ENCODE results near the gene CRIP3.

CRIP3 gene

DNA sequence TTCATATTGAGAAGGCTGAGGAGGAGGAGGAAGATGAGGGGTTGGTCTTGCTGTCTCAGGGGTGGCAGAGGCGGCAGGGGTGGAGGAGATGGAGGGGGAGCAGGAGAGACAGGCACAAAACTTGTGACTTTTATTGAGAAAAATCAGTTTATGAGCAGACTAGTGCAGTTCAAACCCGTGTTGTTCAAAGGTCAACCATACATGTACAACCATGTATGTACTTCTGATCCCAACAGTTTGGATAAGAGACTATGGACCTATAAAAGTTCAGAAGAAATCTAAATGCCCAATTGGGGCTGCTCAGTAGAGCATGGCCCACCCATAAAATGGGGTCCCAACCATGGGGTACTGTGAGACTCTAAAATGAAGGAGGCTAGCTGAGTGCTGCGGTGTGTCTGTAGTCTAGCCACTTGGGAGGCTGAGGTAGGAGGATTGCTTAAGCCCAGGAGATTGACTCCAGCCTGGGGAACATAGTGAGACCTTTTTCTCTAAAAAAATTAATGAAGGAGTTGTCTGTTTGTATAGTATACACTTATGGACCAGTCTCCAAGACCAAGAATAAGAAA lies 18.2 kb downstream of the CRIP3 start:
- intact Hi-C loops (cut with micrococcal nuclease), result no loop called here
- H3K27me3 Mint-ChIP-seq, result peaks cover 27% of the 10 kb centered on the region
- H3K27ac Mint-ChIP-seq, result no peak overlapping the region
- no peaks in the 10 kb centered on the region for H3K9me3 Mint-ChIP-seq
- no peak overlapping the region for H3K4me3 Mint-ChIP-seq
- H3K4me1 Mint-ChIP-seq (ENCODE audit: low read depth), result no peaks in the 10 kb centered on the region
- H3K36me3 Mint-ChIP-seq (ENCODE audit: low read depth), result no peaks in the 10 kb centered on the region

DNA sequence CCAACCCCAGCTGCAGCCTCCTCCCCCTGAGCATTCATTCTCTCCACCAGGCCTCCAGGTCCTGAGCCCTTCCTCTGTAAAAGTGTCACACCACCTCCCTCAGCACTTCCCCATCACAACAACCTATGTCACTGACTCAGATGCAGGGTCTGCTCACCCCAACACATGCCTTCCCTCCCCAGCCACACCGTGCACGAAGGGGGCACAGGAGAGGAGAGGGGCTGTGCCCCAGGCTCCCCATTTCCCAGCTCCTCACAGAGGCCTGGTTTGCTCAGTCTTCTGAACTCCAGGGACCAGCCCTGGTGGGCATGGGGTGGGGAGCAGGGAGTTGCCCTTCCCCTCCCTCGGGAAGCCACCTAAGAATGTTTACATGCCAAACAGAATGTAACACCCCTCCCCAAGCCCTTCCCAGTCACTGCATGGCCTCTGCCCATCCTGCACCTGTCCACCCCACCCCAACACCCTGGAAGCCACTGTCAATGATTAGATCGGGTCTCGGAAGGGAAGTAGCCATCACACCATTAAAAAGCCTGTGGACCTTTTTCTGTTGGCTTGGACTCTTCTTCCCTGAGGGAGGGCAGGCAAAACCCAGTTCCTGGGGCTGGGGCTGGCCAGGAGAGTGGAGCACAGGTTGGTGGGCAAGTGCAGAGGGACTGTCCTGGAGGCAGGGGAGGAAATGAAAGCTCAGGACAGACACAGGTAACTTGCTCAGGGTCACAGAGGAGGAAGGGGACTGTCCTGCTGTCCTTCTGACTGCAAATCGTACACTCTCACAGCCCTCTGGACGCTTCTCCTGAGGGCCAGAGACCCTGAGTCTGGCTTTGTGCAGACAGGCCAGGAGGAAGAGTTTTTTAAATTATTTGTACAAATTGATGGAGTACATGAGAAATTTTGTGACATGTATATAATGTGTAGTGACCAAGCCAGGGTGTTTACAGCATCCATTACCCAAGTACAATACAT lies 20.6 kb downstream of the CRIP3 start:
- H3K27me3 Mint-ChIP-seq, result peaks cover 43% of the 10 kb centered on the region
- H3K4me3 Mint-ChIP-seq, result no peak overlapping the region
- intact Hi-C loops (cut with micrococcal nuclease), result no loop called here
- no peaks in the 10 kb centered on the region for H3K9me3 Mint-ChIP-seq
- H3K27ac Mint-ChIP-seq, result no peak overlapping the region
- H3K36me3 Mint-ChIP-seq (ENCODE audit: low read depth), result no peaks in the 10 kb centered on the region
- no peaks in the 10 kb centered on the region for H3K4me1 Mint-ChIP-seq (ENCODE audit: low read depth)

DNA sequence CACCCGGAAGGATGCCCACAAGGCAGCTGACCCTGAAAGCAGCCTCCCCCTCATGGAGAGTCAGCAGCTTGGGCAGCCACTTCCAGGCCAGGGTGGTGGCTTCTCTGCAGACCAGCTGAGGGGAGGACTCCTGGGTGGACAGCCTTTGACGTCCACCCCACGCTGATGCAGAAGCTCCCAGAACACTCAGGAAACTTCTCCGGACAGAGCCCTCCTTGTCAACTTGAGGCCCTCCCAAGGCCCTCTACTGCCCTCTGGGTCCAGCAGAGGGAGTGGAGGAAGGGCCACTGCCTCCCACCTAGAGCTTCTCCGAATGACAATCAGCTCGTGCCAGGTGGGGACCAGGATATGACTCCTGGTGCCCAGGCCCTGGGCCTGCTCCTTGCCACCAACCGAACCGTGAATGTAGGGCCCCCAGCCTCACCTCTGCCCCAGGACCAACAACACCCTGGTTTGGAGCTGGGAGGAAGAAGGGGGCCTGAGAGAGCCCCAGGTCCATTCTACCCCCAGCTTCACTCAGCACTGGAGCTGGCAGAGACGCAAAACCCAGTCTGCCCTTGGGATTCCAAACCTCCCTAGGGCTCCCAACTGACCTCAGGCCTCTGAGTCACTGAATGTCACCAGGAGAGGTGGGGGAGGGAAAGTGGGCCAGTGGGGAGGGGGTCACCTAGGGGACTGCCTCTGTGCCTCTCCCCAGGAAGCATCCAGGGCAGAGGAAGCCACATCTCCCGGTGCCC lies 21.5 kb downstream of the CRIP3 start:
- Mint-ChIP-seq H3K4me3 (no peak overlapping the region), H3K27ac (no peak overlapping the region), H3K36me3 (ENCODE audit: low read depth) (no peaks in the 10 kb centered on the region), H3K4me1 (ENCODE audit: low read depth) (peaks cover 5% of the 10 kb centered on the region), H3K9me3 (no peaks in the 10 kb centered on the region), H3K27me3 (peaks cover 48% of the 10 kb centered on the region)
- intact Hi-C loops (cut with micrococcal nuclease), result no loop called here

DNA sequence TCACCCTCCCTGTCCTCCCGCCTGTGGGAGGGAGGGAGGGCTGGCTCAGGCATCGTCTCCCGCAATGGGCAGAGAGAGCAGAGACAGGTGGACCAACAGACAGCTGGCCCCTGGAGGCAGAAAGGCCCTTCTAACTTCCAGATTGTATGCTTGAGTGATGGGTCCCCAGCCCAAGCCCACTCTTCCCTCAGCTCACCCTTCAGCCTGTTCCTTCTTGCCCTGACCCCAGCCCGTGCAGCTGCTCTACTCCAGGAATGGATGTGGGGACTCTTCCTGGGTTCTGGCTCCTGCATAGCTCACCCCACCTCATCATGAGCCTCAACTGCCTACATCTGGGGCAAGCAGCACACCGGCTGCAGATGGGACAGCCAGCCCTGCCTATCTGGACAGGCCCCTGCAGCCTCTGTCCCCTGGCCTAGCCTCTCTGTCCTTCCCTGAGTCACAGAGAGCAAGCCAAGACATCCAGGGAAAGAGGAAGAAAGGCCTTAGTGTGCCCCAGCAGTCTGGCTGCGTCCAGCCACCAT lies 22.1 kb downstream of the CRIP3 start:
- intact Hi-C loops (cut with micrococcal nuclease), result no loop called here
- peaks cover 54% of the 10 kb centered on the region for H3K27me3 Mint-ChIP-seq
- no peak overlapping the region for H3K27ac Mint-ChIP-seq
- H3K36me3 Mint-ChIP-seq (ENCODE audit: low read depth), result no peaks in the 10 kb centered on the region
- H3K4me1 Mint-ChIP-seq (ENCODE audit: low read depth), result peaks cover 5% of the 10 kb centered on the region
- H3K9me3 Mint-ChIP-seq, result no peaks in the 10 kb centered on the region
- H3K4me3 Mint-ChIP-seq, result no peak overlapping the region

DNA sequence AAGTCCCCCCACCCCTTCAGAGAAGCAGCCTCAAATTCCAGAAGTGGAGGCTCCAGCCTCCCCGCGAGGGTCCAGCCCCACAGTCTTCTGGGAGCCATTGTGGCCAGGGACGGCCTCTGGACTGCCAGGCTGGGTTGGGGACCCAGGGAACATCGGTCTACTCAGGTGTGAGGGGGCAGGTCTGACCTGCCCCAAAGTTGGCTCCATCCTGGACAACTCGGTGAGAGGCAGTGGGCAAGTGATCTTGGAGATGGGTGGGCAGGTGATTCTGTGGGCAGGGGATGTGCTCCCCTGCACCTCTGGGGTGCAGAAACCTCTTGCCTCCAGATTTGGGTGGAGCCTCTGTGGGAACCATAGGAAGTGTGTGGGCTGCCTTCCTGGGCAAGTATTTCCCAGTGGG lies 22.8 kb downstream of the CRIP3 start:
- H3K27ac Mint-ChIP-seq, result no peak overlapping the region
- H3K4me3 Mint-ChIP-seq, result no peak overlapping the region
- no peaks in the 10 kb centered on the region for H3K36me3 Mint-ChIP-seq (ENCODE audit: low read depth)
- H3K27me3 Mint-ChIP-seq, result peaks cover 60% of the 10 kb centered on the region
- no peaks in the 10 kb centered on the region for H3K9me3 Mint-ChIP-seq
- intact Hi-C loops (cut with micrococcal nuclease), result no loop called here
- peaks cover 5% of the 10 kb centered on the region for H3K4me1 Mint-ChIP-seq (ENCODE audit: low read depth)

DNA sequence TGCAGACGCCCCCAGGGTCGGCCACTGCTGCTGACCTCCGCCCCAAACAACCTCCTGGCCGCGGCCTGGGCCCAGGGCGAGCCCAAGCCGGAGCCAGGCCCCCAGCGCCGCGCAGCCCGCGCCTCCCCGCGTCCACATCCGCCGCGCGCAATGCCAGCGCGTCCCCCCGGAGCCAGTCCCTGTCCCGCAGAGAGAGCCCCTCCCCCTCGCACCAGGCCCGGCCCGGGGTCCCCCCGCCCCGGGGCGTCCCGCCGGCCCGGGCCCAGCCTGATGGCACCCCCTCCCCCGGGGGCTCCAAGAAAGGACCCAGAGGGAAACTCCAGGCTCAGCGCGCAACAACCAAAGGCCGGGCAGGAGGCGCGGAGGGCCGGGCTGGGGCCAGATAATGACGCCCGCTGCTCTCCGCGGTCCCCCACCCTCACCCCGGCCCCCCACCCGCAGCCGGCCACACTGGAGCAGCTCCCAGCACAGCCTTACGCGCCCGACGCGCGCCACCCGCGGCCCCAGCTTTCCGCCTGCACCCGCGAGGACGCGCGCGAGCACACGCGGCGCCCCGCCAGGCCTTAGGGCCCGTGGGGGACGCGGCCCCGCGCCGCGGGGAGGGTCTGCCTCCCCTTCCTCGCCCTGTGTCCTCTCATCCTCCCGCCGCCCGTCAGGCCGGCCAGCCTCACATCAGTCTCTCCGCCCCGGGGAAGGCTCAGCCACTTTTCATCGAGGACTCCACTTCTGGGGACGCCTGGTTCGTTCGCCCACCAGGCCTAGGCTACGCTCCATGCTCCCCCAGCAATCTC lies 23.4 kb downstream of the CRIP3 start:
- Mint-ChIP-seq H3K36me3 (ENCODE audit: low read depth) (no peaks in the 10 kb centered on the region), H3K4me3 (no peak overlapping the region), H3K27ac (no peak overlapping the region), H3K27me3 (peaks cover 64% of the 10 kb centered on the region), H3K9me3 (no peaks in the 10 kb centered on the region), H3K4me1 (ENCODE audit: low read depth) (peaks cover 5% of the 10 kb centered on the region)
- intact Hi-C loops (cut with micrococcal nuclease), result no loop called here

DNA sequence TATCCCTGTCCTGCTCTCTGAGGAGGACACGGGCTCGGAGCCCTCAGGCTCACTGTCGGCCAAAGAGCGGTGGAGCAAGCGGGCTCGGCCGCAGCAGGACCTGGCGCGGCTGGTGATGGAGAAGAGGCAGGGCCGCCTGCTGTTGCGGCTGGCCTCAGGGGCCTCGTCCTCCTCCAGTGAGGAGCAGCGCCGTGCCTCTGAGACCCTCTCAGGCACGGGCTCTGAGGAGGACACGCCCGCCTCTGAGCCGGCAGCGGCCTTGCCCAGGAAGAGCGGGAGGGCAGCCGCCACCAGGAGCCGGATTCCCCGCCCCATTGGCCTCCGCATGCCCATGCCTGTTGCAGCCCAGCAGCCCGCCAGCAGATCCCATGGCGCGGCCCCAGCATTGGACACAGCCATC lies 24.7 kb downstream of the CRIP3 start:
- Mint-ChIP-seq H3K27ac (no peak overlapping the region), H3K27me3 (peaks cover 75% of the 10 kb centered on the region)

DNA sequence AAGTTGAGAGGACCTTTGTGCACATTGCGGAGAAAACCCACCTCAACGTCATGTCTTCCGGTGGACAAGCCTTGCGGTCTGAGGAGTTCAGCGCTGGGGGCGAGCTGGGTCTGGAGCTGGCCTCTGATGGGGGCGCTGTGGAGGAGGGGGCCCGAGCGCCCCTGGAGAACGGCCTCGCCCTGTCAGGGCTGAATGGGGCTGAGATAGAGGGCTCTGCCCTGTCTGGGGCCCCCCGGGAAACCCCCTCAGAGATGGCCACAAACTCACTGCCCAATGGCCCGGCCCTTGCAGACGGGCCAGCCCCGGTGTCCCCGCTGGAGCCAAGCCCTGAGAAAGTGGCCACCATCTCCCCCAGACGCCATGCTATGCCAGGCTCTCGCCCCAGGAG lies 25.1 kb downstream of the CRIP3 start:
- H3K9me3 Mint-ChIP-seq, result no peaks in the 10 kb centered on the region
- intact Hi-C loops (cut with micrococcal nuclease), result no loop called here
- H3K36me3 Mint-ChIP-seq (ENCODE audit: low read depth), result no peaks in the 10 kb centered on the region
- peaks cover 78% of the 10 kb centered on the region for H3K27me3 Mint-ChIP-seq
- H3K27ac Mint-ChIP-seq, result no peak overlapping the region
- H3K4me3 Mint-ChIP-seq, result no peak overlapping the region
- peaks cover 5% of the 10 kb centered on the region for H3K4me1 Mint-ChIP-seq (ENCODE audit: low read depth)

More for the DNA sequence above, 24.7 kb downstream of the CRIP3 start:
- H3K9me3 Mint-ChIP-seq, result no peaks in the 10 kb centered on the region
- intact Hi-C loops (cut with micrococcal nuclease), result no loop called here
- peaks cover 5% of the 10 kb centered on the region for H3K4me1 Mint-ChIP-seq (ENCODE audit: low read depth)
- no peaks in the 10 kb centered on the region for H3K36me3 Mint-ChIP-seq (ENCODE audit: low read depth)
- no peak overlapping the region for H3K4me3 Mint-ChIP-seq

DNA sequence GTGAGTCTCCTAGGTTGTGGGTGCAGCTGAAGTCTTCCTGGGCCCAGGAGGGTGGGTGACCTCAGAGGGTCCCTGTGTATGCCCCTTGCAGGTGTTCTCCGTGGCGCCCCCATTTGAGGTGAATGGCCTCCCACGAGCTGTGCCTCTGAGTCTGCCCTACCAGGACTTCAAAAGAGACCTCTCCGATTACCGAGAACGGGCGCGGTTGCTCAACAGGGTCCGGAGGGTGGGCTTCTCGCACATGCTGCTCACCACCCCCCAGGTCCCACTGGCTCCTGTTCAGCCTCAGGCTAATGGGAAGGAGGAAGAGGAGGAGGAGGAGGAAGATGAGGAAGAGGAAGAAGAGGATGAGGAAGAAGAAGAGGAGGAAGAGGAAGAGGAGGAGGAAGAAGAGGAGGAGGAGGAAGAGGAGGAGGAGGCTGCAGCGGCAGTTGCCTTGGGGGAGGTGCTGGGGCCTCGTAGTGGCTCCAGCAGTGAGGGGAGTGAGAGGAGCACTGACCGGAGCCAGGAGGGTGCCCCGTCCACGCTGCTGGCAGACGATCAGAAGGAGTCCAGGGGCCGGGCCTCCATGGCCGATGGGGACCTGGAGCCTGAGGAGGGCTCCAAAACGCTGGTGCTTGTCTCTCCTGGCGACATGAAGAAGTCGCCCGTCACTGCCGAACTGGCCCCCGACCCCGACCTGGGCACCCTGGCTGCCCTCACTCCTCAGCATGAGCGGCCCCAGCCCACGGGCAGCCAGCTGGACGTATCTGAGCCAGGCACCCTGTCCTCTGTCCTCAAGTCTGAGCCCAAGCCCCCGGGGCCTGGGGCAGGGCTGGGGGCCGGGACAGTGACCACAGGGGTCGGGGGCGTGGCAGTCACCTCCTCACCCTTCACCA lies 25.8 kb downstream of the CRIP3 start:
- H3K9me3 Mint-ChIP-seq, result no peaks in the 10 kb centered on the region

DNA sequence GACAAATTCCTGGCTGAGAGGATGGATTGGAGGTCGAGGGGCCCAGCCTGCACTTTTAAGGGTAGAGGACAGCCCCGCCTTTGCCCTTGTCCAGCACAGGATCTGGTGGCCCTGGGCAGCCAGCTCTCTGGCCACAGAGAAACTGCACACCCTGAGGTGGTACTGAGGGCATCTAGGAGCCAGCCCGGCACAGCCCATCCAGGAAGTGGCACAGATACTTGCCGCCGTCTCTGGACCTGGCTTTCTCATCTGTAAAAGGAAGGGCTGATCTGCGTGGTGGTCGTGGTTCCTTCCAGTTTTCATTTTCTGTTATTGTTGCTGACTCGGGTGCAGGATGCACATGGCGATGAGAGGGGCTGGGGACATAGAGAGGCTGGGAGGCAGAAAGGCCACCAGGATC lies 26.6 kb downstream of the CRIP3 start:
- Mint-ChIP-seq H3K9me3 (no peaks in the 10 kb centered on the region), H3K4me3 (no peak overlapping the region), H3K4me1 (ENCODE audit: low read depth) (peaks cover 5% of the 10 kb centered on the region), H3K36me3 (ENCODE audit: low read depth) (no peaks in the 10 kb centered on the region), H3K27me3 (peaks cover 85% of the 10 kb centered on the region), H3K27ac (no peak overlapping the region)
- intact Hi-C loops (cut with micrococcal nuclease), result no loop called here

More for the DNA sequence above, 25.8 kb downstream of the CRIP3 start:
- Mint-ChIP-seq H3K4me3 (no peak overlapping the region), H3K36me3 (ENCODE audit: low read depth) (no peaks in the 10 kb centered on the region), H3K27me3 (peaks cover 82% of the 10 kb centered on the region), H3K27ac (no peak overlapping the region), H3K4me1 (ENCODE audit: low read depth) (peaks cover 5% of the 10 kb centered on the region)
- intact Hi-C loops (cut with micrococcal nuclease), result no loop called here

DNA sequence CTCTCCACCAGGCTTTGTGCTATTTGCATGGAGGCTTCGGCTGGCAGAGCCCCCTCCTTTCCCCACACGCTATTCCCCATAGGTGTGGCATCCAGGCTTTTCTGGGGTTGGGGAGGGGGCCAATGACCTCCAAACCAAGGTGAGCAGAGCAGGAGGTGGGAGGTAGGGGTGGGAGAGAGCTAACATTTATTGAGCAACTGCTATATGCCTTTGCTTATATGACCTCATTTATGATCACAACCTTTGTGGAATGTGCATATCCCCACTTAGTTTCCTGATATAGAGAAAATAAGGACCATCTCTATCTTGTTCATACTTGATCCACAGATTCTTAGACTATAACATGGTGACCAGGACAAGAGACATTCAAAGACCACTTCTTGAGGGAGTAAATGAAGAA lies 28.4 kb downstream of the CRIP3 start:
- Mint-ChIP-seq H3K36me3 (ENCODE audit: low read depth) (no peaks in the 10 kb centered on the region), H3K4me3 (no peak overlapping the region), H3K9me3 (no peaks in the 10 kb centered on the region), H3K27ac (no peak overlapping the region), H3K27me3 (peaks cover 86% of the 10 kb centered on the region), H3K4me1 (ENCODE audit: low read depth) (peaks cover 13% of the 10 kb centered on the region)
- intact Hi-C loops (cut with micrococcal nuclease), result no loop called here

DNA sequence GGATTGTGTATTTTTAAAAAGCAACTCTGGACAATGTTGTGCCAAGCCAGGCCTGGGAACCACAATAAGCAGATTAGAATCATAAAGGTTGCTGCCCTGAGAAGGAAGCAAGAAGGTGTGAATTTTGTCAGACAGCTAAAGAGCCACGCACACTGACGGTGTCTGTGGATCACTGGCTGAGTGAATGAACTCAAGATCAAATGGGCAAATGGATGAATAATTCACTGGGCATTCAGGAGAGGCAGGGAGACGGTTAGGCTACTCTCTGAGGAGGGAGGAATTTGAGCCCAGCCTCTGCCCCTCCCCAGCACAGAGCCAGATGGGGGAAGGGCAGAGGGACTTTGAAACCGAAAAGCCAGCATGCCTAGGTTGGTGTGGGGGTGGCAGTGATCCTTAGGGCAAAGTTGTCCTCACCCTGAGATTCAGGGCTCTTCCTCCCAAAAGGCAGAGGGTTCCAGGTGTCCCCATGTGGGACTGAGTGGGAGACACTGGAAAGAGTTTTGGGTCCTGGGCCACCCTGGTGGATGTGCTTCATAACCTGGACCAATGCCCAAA lies 30.0 kb downstream of the CRIP3 start:
- Mint-ChIP-seq H3K4me3 (no peak overlapping the region), H3K4me1 (ENCODE audit: low read depth) (peaks cover 24% of the 10 kb centered on the region), H3K9me3 (no peaks in the 10 kb centered on the region), H3K27me3 (peaks cover 88% of the 10 kb centered on the region), H3K27ac (no peak overlapping the region), H3K36me3 (ENCODE audit: low read depth) (no peaks in the 10 kb centered on the region)
- intact Hi-C loops (cut with micrococcal nuclease), result no loop called here
